Activated naive CD8-positive, alpha-beta T cell treated with anti-CD3 and anti-CD28 coated beads, Interleukin-2, amount 50 U/mL, for 24 hours (primary cell): ENCODE measurements around the gene NDUFS2.
"Not testable (repeated sequence)": the region's sequence is repeated elsewhere in the genome, so short reads cannot be mapped to it uniquely, and the experiment has no call there.

ENCODE experiments used
- ATAC-seq: fragments of 150-1000 bp; cut with Tn5 transposase; one replicate; pipeline ENCODE4 v1.10.0; 2021
- DNase-seq: peaks from one replicate; pipeline ENCODE4 v3.0.0; 2021
- H3K27ac Mint-ChIP-seq: one replicate; pipeline ENCODE4 v1.8.0; 2021; ENCODE audit warnings: mild to moderate bottlenecking, mixed read lengths
- H3K27me3 Mint-ChIP-seq: one replicate; pipeline ENCODE4 v1.8.0; 2021; ENCODE audit warnings: mixed read lengths
- H3K36me3 Mint-ChIP-seq: one replicate; pipeline ENCODE4 v1.8.0; 2021; ENCODE audit warnings: low read depth, mixed read lengths
- H3K4me1 Mint-ChIP-seq: one replicate; pipeline ENCODE4 v1.8.0; 2021; ENCODE audit warnings: mixed read lengths
- H3K4me3 Mint-ChIP-seq: one replicate; pipeline ENCODE4 v1.8.0; 2021; ENCODE audit warnings: mild to moderate bottlenecking, moderate library complexity, mixed read lengths
- H3K9me3 Mint-ChIP-seq: one replicate; pipeline ENCODE4 v1.8.0; 2021; ENCODE audit warnings: mixed read lengths

NDUFS2 gene

DNA sequence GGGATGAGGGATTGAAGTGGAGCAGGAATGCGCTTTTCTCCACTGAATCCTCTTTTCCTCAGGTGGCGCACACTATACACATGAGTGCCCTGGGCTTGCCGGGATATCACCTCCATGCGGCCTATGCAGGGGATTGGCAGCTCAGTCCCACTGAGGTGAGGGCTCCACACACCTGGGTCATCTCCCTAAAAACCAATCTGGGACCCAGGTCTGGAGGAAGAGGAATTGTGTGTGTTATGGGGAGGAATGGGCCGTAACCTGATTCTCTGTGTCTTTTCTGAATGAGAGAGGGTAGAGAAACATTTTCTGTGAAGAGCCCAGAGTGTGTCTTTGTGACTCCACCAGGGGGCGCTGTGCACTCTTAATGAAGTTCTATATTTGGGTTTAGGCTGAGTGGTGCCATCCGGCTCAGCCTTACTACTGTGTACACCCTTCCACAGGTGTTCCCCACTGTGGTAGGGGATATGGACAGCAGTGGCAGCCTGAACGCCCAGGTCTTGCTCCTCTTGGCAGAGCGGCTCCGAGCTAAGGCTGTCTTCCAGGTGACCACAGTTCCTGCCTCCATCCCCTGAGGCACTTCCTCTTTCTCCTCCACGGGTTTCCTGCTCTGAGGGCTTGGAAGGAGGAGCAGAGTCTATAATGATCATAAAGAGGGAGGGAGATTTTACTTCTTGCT is 25.2 kb downstream of the NDUFS2 start:
- DNase-seq (peak; percentile 91), ATAC-seq (peak; percentile 47)
- peaks cover 18% of the 10 kb centered on the region for H3K36me3 Mint-ChIP-seq
- peaks cover 2% of the 10 kb centered on the region for H3K27me3 Mint-ChIP-seq
- H3K4me1 Mint-ChIP-seq = peaks cover 30% of the 10 kb centered on the region
- peak overlapping the region; percentile 97 for H3K27ac Mint-ChIP-seq
- no peaks in the 10 kb centered on the region for H3K9me3 Mint-ChIP-seq
- H3K4me3 Mint-ChIP-seq = peak overlapping the region; percentile 98

GRCh38 chr1:161228032-161228431 is 25.9 kb downstream of the NDUFS2 start:
- DNase-seq (no peak), ATAC-seq (no peak)
- H3K36me3 Mint-ChIP-seq = peaks cover 18% of the 10 kb centered on the region
- H3K4me1 Mint-ChIP-seq = peaks cover 29% of the 10 kb centered on the region
- H3K27ac Mint-ChIP-seq = no peak overlapping the region
- H3K4me3 Mint-ChIP-seq = peak overlapping the region; percentile 98
- peaks cover 2% of the 10 kb centered on the region for H3K27me3 Mint-ChIP-seq
- no peaks in the 10 kb centered on the region for H3K9me3 Mint-ChIP-seq

- ATAC-seq (no peak), DNase-seq (no peak)
- peak overlapping the region; percentile 35 for H3K27ac Mint-ChIP-seq
- H3K4me1 Mint-ChIP-seq = peaks cover 26% of the 10 kb centered on the region
- no peaks in the 10 kb centered on the region for H3K9me3 Mint-ChIP-seq
- peaks cover 18% of the 10 kb centered on the region for H3K36me3 Mint-ChIP-seq
- no peak overlapping the region for H3K4me3 Mint-ChIP-seq
- no peaks in the 10 kb centered on the region for H3K27me3 Mint-ChIP-seq
Measured at GRCh38 chr1:161229896-161230295, 27.7 kb downstream of the NDUFS2 start.

DNA sequence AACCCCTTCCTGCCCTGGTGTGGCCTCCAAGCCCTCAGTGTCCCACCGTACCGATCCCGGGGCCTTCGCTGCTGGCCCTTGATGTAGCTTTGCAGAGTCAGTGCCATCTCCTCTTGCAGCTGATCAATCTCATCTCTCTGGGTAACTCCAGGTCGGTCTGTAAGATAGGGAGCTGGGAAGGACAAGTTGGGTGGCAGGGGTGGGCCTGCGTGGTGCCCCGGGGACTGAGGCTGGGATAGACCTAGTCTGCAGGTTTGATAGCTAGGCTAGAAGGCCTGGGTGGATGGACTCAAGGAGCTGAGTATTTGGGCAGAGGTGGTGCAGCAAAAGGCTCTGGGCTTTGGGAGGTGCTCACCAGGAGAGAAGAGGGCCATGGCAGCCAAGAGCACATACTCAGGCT is 28.6 kb downstream of the NDUFS2 start:
- Mint-ChIP-seq H3K27me3 (no peaks in the 10 kb centered on the region), H3K4me3 (no peak overlapping the region), H3K9me3 (no peaks in the 10 kb centered on the region), H3K27ac (no peak overlapping the region), H3K4me1 (peaks cover 19% of the 10 kb centered on the region), H3K36me3 (peaks cover 18% of the 10 kb centered on the region)
- ATAC-seq (no peak), DNase-seq (no peak)

DNA sequence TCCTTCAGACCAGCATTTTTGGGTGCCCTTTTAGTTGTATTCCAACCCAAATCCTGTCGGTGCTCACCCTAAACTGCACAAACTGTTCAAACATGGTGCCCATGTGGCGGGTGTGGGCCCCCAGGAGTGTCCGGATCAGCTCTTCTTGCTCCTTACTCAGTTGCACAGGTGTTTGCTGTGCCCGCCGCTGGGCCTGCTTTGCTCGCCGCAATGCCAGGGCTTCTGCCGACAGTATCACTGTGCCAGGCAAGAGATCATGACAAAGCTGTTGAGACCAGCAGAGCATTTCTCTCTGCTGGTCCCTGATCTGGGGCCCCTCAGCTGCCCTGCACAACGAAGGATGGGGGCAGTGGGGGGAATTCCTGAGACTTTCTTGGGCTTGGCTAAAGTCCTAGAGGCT is 30.9 kb downstream of the NDUFS2 start:
- Mint-ChIP-seq H3K27ac (no peak overlapping the region), H3K9me3 (no peaks in the 10 kb centered on the region), H3K36me3 (peaks cover 13% of the 10 kb centered on the region), H3K4me1 (no peaks in the 10 kb centered on the region), H3K27me3 (no peaks in the 10 kb centered on the region), H3K4me3 (no peak overlapping the region)
- DNase-seq (no peak), ATAC-seq (no peak)

DNA sequence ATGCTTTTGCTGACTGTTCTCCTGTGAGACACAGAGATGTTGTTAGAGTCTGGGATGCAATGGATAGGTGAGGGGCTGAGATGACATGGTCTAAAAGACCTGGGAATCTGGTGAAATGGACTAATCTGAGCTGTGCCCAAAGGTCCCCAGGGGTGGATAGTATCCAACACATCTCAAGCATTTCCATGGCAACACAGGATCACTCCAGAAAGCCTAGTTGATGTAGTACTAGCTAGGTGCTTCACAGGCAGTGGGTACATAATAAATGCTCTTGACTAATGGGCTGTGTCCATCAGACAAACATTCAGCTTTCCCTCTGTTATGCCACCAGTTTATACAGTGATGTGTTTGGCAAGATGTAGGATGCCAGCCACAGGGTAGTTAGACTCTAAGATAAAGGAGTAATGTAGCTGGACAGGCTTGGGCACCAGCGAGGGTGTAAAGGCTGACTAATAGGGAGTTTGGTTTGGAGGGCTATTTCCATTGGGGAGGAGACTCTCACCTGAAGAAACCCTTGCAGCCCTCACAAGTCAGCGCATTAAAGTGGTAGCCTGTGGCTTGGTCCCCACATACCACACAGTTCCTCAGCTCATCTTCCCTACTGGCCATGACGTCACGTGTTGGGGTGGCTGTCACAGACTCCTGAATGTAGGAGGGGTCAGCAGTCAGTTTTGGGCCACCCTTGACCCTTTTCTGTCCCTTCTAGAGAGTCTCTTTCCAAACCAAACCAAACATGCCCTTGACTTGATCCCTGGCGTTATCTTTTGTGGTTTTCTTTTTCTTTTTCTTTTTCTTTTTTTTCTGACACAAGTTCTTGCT is 34.0 kb downstream of the NDUFS2 start:
- H3K27me3 Mint-ChIP-seq = peaks cover 3% of the 10 kb centered on the region
- no peaks in the 10 kb centered on the region for H3K9me3 Mint-ChIP-seq
- H3K27ac Mint-ChIP-seq = no peak overlapping the region
- DNase-seq (no peak), ATAC-seq (no peak)
- no peaks in the 10 kb centered on the region for H3K36me3 Mint-ChIP-seq
- no peaks in the 10 kb centered on the region for H3K4me1 Mint-ChIP-seq
- H3K4me3 Mint-ChIP-seq = no peak overlapping the region

DNA sequence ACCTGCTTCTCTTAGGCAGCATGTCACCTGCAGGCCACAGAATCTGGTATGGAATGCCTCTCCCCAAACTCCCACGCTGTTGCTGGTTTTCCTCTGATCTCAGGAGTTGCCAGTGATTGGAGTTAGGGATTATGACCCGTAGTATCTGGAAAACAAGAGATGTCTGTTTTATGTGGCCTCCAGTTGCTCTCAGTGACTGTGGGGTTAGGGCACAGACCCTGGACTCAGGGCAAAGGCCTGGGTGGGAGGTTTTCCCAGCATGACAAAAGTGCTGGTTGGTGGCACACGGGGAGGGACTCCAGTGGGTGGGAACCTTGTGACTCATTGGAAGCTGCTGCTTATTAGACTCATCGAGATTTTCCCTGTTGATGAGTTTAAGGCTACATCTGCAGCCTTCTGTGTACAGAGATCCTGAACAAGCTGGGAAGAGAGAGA is 35.9 kb downstream of the NDUFS2 start, which contains the start of gene NR1I3:
NR1I3 (minus strand) TSS at position 165 of the 435 bp plus-strand sequence. CDS start 1,638 bp downstream, outside the sequence.
- Mint-ChIP-seq H3K9me3 (no peaks in the 10 kb centered on the region), H3K27me3 (peaks cover 7% of the 10 kb centered on the region), H3K4me1 (no peaks in the 10 kb centered on the region), H3K27ac (no peak within 1 kb of the TSS), H3K36me3 (no peaks in the 10 kb centered on the region), H3K4me3 (no peak within 1 kb of the TSS)
- ATAC-seq = no peak
- DNase-seq = no peak

DNA sequence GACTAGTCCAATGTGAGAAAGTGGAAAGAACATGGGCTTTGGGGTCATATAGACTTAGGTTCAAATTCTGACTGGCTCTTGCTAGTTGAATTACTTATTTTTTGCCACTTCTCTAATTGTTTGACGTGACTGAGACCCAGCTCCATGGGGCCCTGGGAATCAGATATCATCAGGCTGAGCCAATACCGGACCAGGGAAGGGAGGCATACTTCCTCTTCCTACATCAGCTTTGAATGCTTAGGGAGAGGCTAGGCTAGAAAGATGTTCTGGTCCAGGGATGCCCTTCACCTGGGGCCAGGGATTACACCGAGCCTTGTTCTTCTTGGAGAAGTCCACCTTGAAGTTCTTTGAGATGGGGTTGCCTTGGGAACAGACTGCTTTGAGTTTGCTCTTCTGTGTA is 39.5 kb downstream of the NDUFS2 start:
- H3K27ac Mint-ChIP-seq = no peak overlapping the region
- no peaks in the 10 kb centered on the region for H3K4me1 Mint-ChIP-seq
- no peaks in the 10 kb centered on the region for H3K36me3 Mint-ChIP-seq
- no peak for DNase-seq
- ATAC-seq = no peak
- H3K4me3 Mint-ChIP-seq = no peak overlapping the region
- no peaks in the 10 kb centered on the region for H3K9me3 Mint-ChIP-seq
- peaks cover 11% of the 10 kb centered on the region for H3K27me3 Mint-ChIP-seq

- Mint-ChIP-seq H3K27ac (no peak overlapping the region), H3K4me1 (no peaks in the 10 kb centered on the region), H3K9me3 (no peaks in the 10 kb centered on the region), H3K4me3 (no peak overlapping the region), H3K27me3 (peaks cover 11% of the 10 kb centered on the region), H3K36me3 (no peaks in the 10 kb centered on the region)
- ATAC-seq = no peak
- no peak for DNase-seq
Measured at GRCh38 chr1:161242313-161242712, 40.1 kb downstream of the NDUFS2 start.

GRCh38 chr1:161244888-161245287 is 42.7 kb downstream of the NDUFS2 start:
- no peaks in the 10 kb centered on the region for H3K4me1 Mint-ChIP-seq
- no peak overlapping the region for H3K27ac Mint-ChIP-seq
- no peak for ATAC-seq
- no peaks in the 10 kb centered on the region for H3K36me3 Mint-ChIP-seq
- DNase-seq = no peak
- peaks cover 11% of the 10 kb centered on the region for H3K27me3 Mint-ChIP-seq
- no peak overlapping the region for H3K4me3 Mint-ChIP-seq
- peaks cover 2% of the 10 kb centered on the region for H3K9me3 Mint-ChIP-seq

- DNase-seq, H3K36me3 Mint-ChIP-seq, H3K4me3 Mint-ChIP-seq, H3K9me3 Mint-ChIP-seq, H3K27me3 Mint-ChIP-seq, ATAC-seq, H3K4me1 Mint-ChIP-seq, H3K27ac Mint-ChIP-seq: not testable (repeated sequence)
Measured at GRCh38 chr1:161250100-161250499, 47.9 kb downstream of the NDUFS2 start.

DNA sequence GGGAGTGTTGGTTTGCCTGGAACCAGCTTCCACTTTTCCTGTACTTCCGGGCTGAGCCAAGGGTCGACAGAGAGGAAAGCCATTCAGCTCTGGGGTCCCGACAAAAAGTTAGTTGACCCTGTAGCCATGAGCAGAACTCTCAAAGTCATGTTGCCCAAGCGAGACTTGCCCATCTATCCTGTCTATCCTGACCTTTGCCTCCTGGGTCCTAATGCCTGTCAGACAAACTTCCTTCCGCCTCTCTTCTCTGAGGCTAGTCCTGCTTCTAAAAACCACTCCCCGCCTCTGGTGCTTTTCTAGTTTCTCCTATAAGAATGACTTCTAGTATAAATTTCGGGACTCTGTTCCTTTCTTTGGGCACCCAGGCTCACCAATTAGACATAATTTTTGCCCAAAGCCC is 48.7 kb downstream of the NDUFS2 start:
- Mint-ChIP-seq H3K9me3 (peaks cover 7% of the 10 kb centered on the region), H3K27me3 (no peaks in the 10 kb centered on the region), H3K27ac (no peak overlapping the region), H3K36me3 (no peaks in the 10 kb centered on the region), H3K4me3 (no peak overlapping the region), H3K4me1 (no peaks in the 10 kb centered on the region)
- ATAC-seq (no peak), DNase-seq (no peak)

DNA sequence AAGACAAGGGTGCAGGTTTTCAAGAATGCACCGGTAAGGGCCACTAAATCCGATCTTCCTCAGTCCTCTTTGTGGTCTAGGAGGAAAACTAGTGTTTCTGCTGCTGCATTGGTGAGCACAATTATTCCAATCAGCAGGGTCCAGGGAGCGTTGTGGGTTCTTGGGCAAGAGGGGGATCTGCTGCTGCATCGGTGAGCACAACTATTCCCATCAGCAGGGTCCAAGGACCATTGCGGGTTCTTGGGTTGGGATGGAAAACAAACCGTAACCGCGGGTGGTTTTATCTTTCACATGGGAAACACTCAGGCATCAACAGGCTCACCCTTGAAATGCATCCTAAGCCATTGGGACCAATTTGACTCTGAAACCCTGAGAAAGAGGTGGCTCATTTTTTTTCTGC is 49.4 kb downstream of the NDUFS2 start:
- Mint-ChIP-seq H3K36me3 (no peaks in the 10 kb centered on the region), H3K27me3 (peaks cover 3% of the 10 kb centered on the region), H3K27ac (no peak overlapping the region), H3K4me1 (no peaks in the 10 kb centered on the region), H3K9me3 (peaks cover 12% of the 10 kb centered on the region), H3K4me3 (no peak overlapping the region)
- no peak for ATAC-seq
- DNase-seq = no peak

- ATAC-seq, H3K27ac Mint-ChIP-seq, DNase-seq, H3K4me3 Mint-ChIP-seq: not testable (repeated sequence)
- peaks cover 37% of the 10 kb centered on the region for H3K27me3 Mint-ChIP-seq
- H3K9me3 Mint-ChIP-seq = peaks cover 23% of the 10 kb centered on the region
- H3K4me1 Mint-ChIP-seq = peaks cover 11% of the 10 kb centered on the region
- H3K36me3 Mint-ChIP-seq = peaks cover 16% of the 10 kb centered on the region
Measured at GRCh38 chr1:161255302-161255701, 53.1 kb downstream of the NDUFS2 start.

GRCh38 chr1:161255955-161256520 is 53.9 kb downstream of the NDUFS2 start:
- ATAC-seq, H3K27ac Mint-ChIP-seq, H3K4me3 Mint-ChIP-seq, DNase-seq: not testable (repeated sequence)
- H3K4me1 Mint-ChIP-seq = peaks cover 11% of the 10 kb centered on the region
- H3K36me3 Mint-ChIP-seq = peaks cover 16% of the 10 kb centered on the region
- peaks cover 23% of the 10 kb centered on the region for H3K9me3 Mint-ChIP-seq
- H3K27me3 Mint-ChIP-seq = peaks cover 43% of the 10 kb centered on the region
